H9 (cell line): ENCODE measurements around the gene RHOU. TPM values are rescaled to one million over a fixed set of nuclear protein-coding genes. Genes with fewer than 3 reads are reported as not detected.

Experiments used
- DNase-seq: peaks from one replicate; pipeline ENCODE4 v3.0.0-alpha.2; 2017
- H2AFZ ChIP-seq: one replicate; pipeline ENCODE4 v1.6.1; 2013; ENCODE audit warnings: mild to moderate bottlenecking, low read length, control low read depth, moderate library complexity
- H2AK5ac ChIP-seq: 2 replicates; pipeline ENCODE4 v1.6.1; 2013; ENCODE audit warnings: low read length, control low read depth, mixed read lengths; ENCODE audit not compliant: insufficient read length
- H2BK120ac ChIP-seq: one replicate; pipeline ENCODE4 v1.6.1; 2013; ENCODE audit warnings: low read depth, mild to moderate bottlenecking, low read length, control low read depth, inconsistent platforms; ENCODE audit not compliant: poor library complexity, severe bottlenecking
- H2BK12ac ChIP-seq: 2 replicates; pipeline ENCODE4 v1.6.1; 2013; ENCODE audit warnings: low read length, control low read depth, mixed read lengths, low read depth; ENCODE audit not compliant: insufficient read length
- H2BK15ac ChIP-seq: 2 replicates; pipeline ENCODE4 v1.6.1; 2013; ENCODE audit warnings: low read depth, low read length, control low read depth
- H2BK20ac ChIP-seq: one replicate; pipeline ENCODE4 v1.6.1; 2013; ENCODE audit warnings: low read depth, mild to moderate bottlenecking, low read length, control low read depth, inconsistent platforms; ENCODE audit not compliant: poor library complexity, severe bottlenecking
- H2BK5ac ChIP-seq: 2 replicates; pipeline ENCODE4 v1.6.1; 2013; ENCODE audit warnings: low read length, control low read depth, mixed read lengths; ENCODE audit not compliant: insufficient read length
- H3K14ac ChIP-seq: 2 replicates; pipeline ENCODE4 v1.6.1; 2013; ENCODE audit warnings: low read length, control low read depth; ENCODE audit not compliant: insufficient read depth
- H3K18ac ChIP-seq: 2 replicates; pipeline ENCODE4 v1.6.1; 2013; ENCODE audit warnings: low read depth, mild to moderate bottlenecking, mixed read lengths, low read length, control low read depth; ENCODE audit not compliant: insufficient read length
- H3K23ac ChIP-seq: 2 replicates; pipeline ENCODE4 v1.6.1; 2013; ENCODE audit warnings: low read length, control low read depth, mixed read lengths, low read depth; ENCODE audit not compliant: insufficient read length
- H3K23me2 ChIP-seq: 2 replicates; pipeline ENCODE4 v1.6.1; 2013; ENCODE audit warnings: low read depth, mild to moderate bottlenecking, mixed read lengths, low read length, control low read depth; ENCODE audit not compliant: insufficient read length, poor library complexity, severe bottlenecking
- H3K27ac ChIP-seq: 2 replicates; pipeline ENCODE4 v1.5.1; 2013; ENCODE audit warnings: low read length, control low read depth, mixed read lengths, low read depth; ENCODE audit not compliant: insufficient read length
- H3K27me3 ChIP-seq: 2 replicates; pipeline ENCODE4 v1.6.1; 2013; ENCODE audit warnings: low read length, control low read depth, inconsistent platforms; ENCODE audit not compliant: insufficient read depth
- H3K4ac ChIP-seq: 2 replicates; pipeline ENCODE4 v1.6.1; 2013; ENCODE audit warnings: low read depth, mild to moderate bottlenecking, control low read depth, inconsistent platforms, low read length, moderate library complexity
- H3K4me1 ChIP-seq: 2 replicates; pipeline ENCODE4 v1.6.1; 2013; ENCODE audit warnings: low read length, control low read depth, inconsistent platforms; ENCODE audit not compliant: insufficient read depth
- H3K4me2 ChIP-seq: 2 replicates; pipeline ENCODE4 v1.6.1; 2013; ENCODE audit warnings: low read length, control low read depth, mixed read lengths; ENCODE audit not compliant: insufficient read length, insufficient read depth
- H3K56ac ChIP-seq: 2 replicates; pipeline ENCODE4 v1.6.1; 2013; ENCODE audit warnings: low read depth, mild to moderate bottlenecking, mixed read lengths, low read length, control low read depth; ENCODE audit not compliant: insufficient read length
- H3K79me1 ChIP-seq: 2 replicates; pipeline ENCODE4 v1.6.1; 2013; ENCODE audit warnings: low read depth, mild to moderate bottlenecking, moderate library complexity, low read length, control low read depth, inconsistent platforms; ENCODE audit not compliant: insufficient read depth, poor library complexity, severe bottlenecking
- H3K79me2 ChIP-seq: 2 replicates; pipeline ENCODE4 v1.6.1; 2013; ENCODE audit warnings: low read length, control low read depth, inconsistent platforms; ENCODE audit not compliant: insufficient read depth
- H3K9ac ChIP-seq: 2 replicates; pipeline ENCODE4 v1.6.1; 2013; ENCODE audit warnings: low read length, control low read depth, mixed read lengths; ENCODE audit not compliant: insufficient read length; ENCODE audit errors: extremely low read depth
- H3K9me3 ChIP-seq: one replicate; pipeline ENCODE4 v1.6.1; 2013; ENCODE audit warnings: low read depth, low read length, inconsistent platforms; ENCODE audit not compliant: control insufficient read depth
- H3T11ph ChIP-seq: one replicate; pipeline ENCODE4 v1.6.1; 2013; ENCODE audit warnings: mild to moderate bottlenecking, low read length, control low read depth, inconsistent platforms
- H4K20me1 ChIP-seq: one replicate; pipeline ENCODE4 v1.6.1; 2013; ENCODE audit not compliant: control insufficient read depth, insufficient read length, insufficient read depth
- H4K5ac ChIP-seq: 2 replicates; pipeline ENCODE4 v1.6.1; 2013; ENCODE audit warnings: low read depth, mild to moderate bottlenecking, mixed read lengths, low read length, control low read depth; ENCODE audit not compliant: insufficient read length
- H4K8ac ChIP-seq: replicated peaks from 2 replicates; pipeline ENCODE4 v1.6.1; 2013; ENCODE audit warnings: low read length, control low read depth, mixed read lengths, low read depth; ENCODE audit not compliant: insufficient read length
- H4K91ac ChIP-seq: 2 replicates; pipeline ENCODE4 v1.6.1; 2013; ENCODE audit warnings: low read depth, mild to moderate bottlenecking, moderate library complexity, mixed read lengths, low read length, control low read depth; ENCODE audit not compliant: insufficient read length
- H3K27ac Mint-ChIP-seq, 3 experiments: 2 replicates in 2 of 3; 3 replicates in 1 of 3; pipeline ENCODE4 v1.8.0; 2020 to 2021; ENCODE audit warnings: mixed read lengths in 3 of 3, mild to moderate bottlenecking in 1 of 3, moderate library complexity in 1 of 3
- H3K27me3 Mint-ChIP-seq: 2 replicates; pipeline ENCODE4 v1.8.0; 2021; ENCODE audit warnings: low read depth, mild to moderate bottlenecking, moderate library complexity, mixed read lengths
- H3K36me3 Mint-ChIP-seq, 3 experiments: 2 replicates in 2 of 3; 3 replicates in 1 of 3; pipeline ENCODE4 v1.8.0; 2020 to 2021; ENCODE audit warnings: low read depth in 3 of 3, mixed read lengths in 3 of 3; ENCODE audit not compliant: insufficient read depth in 1 of 3
- H3K4me1 Mint-ChIP-seq, 2 experiments: 2 replicates each; pipeline ENCODE4 v1.8.0; 2020; ENCODE audit warnings: mixed read lengths in 2 of 2
- H3K4me3 Mint-ChIP-seq, 2 experiments: 2 replicates in 1 of 2; 3 replicates in 1 of 2; pipeline ENCODE4 v1.8.0; 2020 to 2021; ENCODE audit warnings: mild to moderate bottlenecking in 2 of 2, mixed read lengths in 2 of 2, moderate library complexity in 1 of 2
- H3K9me3 Mint-ChIP-seq, 2 experiments: 2 replicates in 1 of 2; 3 replicates in 1 of 2; pipeline ENCODE4 v1.8.0; 2020; ENCODE audit warnings: mild to moderate bottlenecking in 2 of 2, mixed read lengths in 2 of 2, moderate library complexity in 1 of 2
- WGBS: extraction: QIAGEN DNeasy Blood & Tissue Kit; methylation state at CpG from one replicate; pipeline ENCODE4 v1.1.7; 2013; ENCODE audit warnings: missing lambda C conversion rate, low lambda C conversion rate, mixed read lengths; ENCODE audit not compliant: insufficient read length; ENCODE audit errors: extremely low coverage; 5-methylcytosine and 5-hydroxymethylcytosine counted together
- total RNA-seq: library from RNA; stranded (reverse); gene quantifications from 2 replicates; pipeline ENCODE4 v1.2.1, GENCODE V29; 2021
- TF ChIP-seq, protein P1 (sequence below): fragments of 200-600 bp; sonication (generic); conservative IDR thresholded peaks from 3 replicates; pipeline ENCODE4 v1.8.0; 2021; ENCODE audit warnings: antibody characterized with exemption, mild to moderate bottlenecking

RHOU gene
- total RNA-seq, 1 experiment from 2014 or later = 3.9 TPM

- no peak overlapping the region for H4K8ac ChIP-seq
- no peak overlapping the region for H3K9ac ChIP-seq
- Mint-ChIP-seq H3K36me3 (no peaks in the 10 kb centered on the region), H3K4me1 (no peaks in the 10 kb centered on the region), H3K4me3 (no peak overlapping the region), H3K27me3 (peaks cover 41% of the 10 kb centered on the region), H3K9me3 (peaks cover 5 to 12% of the 10 kb centered on the region in 2 experiments; a peak in 4 of 5 replicates), H3K27ac (no peak overlapping the region)
- 0 out of 2 replicates have a peak, but pooled peaks cover 1% of the 10 kb centered on the region for H3K79me2 ChIP-seq
- H2AFZ ChIP-seq = no peak overlapping the region
- H4K91ac ChIP-seq = no peak overlapping the region
- H3K4me2 ChIP-seq = no peak overlapping the region
- H2BK20ac ChIP-seq = no peak overlapping the region
- no peak overlapping the region for H2BK15ac ChIP-seq
- no peaks in the 10 kb centered on the region for H3K27me3 ChIP-seq
- TF ChIP-seq, protein P1, sequence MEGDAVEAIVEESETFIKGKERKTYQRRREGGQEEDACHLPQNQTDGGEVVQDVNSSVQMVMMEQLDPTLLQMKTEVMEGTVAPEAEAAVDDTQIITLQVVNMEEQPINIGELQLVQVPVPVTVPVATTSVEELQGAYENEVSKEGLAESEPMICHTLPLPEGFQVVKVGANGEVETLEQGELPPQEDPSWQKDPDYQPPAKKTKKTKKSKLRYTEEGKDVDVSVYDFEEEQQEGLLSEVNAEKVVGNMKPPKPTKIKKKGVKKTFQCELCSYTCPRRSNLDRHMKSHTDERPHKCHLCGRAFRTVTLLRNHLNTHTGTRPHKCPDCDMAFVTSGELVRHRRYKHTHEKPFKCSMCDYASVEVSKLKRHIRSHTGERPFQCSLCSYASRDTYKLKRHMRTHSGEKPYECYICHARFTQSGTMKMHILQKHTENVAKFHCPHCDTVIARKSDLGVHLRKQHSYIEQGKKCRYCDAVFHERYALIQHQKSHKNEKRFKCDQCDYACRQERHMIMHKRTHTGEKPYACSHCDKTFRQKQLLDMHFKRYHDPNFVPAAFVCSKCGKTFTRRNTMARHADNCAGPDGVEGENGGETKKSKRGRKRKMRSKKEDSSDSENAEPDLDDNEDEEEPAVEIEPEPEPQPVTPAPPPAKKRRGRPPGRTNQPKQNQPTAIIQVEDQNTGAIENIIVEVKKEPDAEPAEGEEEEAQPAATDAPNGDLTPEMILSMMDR = no peak
- H3K23me2 ChIP-seq = no peaks in the 10 kb centered on the region
- no peak overlapping the region for H2BK120ac ChIP-seq
- WGBS = no CpG with 5 or more reads among the region's 9 CpGs
- H3T11ph ChIP-seq = no peak overlapping the region
- H2AK5ac ChIP-seq = no peak overlapping the region
- H4K20me1 ChIP-seq = no peaks in the 10 kb centered on the region
- H3K9me3 ChIP-seq = no peaks in the 10 kb centered on the region
- no peak for DNase-seq
- no peak overlapping the region for H3K18ac ChIP-seq
- H3K4ac ChIP-seq = no peak overlapping the region
- no peak overlapping the region for H3K23ac ChIP-seq
- H4K5ac ChIP-seq = no peak overlapping the region
- no peak overlapping the region for H3K27ac ChIP-seq
- H2BK12ac ChIP-seq = no peak overlapping the region
- H2BK5ac ChIP-seq = no peak overlapping the region
- H3K56ac ChIP-seq = no peak overlapping the region
- no peaks in the 10 kb centered on the region for H3K79me1 ChIP-seq
- H3K4me1 ChIP-seq = no peaks in the 10 kb centered on the region
- no peak overlapping the region for H3K14ac ChIP-seq
Observed at GRCh38 chr1:228760979-228761378, 25.7 kb downstream of the RHOU start.
